Stomach (tissue), 4 donors: ENCODE results near the gene RHOXF2.

Experiments
- POLR2A ChIP-seq, 4 donors: fragments of 450-650 bp; IDR thresholded peaks; one replicate each; pipeline ENCODE4 v1.6.1; 2016; ENCODE audit warnings: antibody characterized with exemption in 4 of 4, control low read depth in 2 of 4, mild to moderate bottlenecking in 1 of 4, moderate library complexity in 1 of 4
- POLR2AphosphoS5 ChIP-seq, 3 donors: sonication (generic); formaldehyde crosslinking; IDR thresholded peaks; one replicate each; pipeline ENCODE4 v1.6.1; 2016; ENCODE audit warnings: antibody characterized with exemption in 3 of 3
- TF ChIP-seq, protein P1 (sequence below), 7 experiments: fragments of 450-650 bp in 4 of 7; fragments of 200-600 bp in 3 of 7; sonication (generic) in 3 of 7; IDR thresholded peaks; one replicate each; pipeline ENCODE4 v1.5.1; 2016 to 2019; ENCODE audit warnings: antibody characterized with exemption in 7 of 7, control low read depth in 2 of 7, mild to moderate bottlenecking in 1 of 7

GRCh38 chrX:120120223-120120622 lies 38.2 kb upstream of the RHOXF2 start:
- TF ChIP-seq, protein P1, sequence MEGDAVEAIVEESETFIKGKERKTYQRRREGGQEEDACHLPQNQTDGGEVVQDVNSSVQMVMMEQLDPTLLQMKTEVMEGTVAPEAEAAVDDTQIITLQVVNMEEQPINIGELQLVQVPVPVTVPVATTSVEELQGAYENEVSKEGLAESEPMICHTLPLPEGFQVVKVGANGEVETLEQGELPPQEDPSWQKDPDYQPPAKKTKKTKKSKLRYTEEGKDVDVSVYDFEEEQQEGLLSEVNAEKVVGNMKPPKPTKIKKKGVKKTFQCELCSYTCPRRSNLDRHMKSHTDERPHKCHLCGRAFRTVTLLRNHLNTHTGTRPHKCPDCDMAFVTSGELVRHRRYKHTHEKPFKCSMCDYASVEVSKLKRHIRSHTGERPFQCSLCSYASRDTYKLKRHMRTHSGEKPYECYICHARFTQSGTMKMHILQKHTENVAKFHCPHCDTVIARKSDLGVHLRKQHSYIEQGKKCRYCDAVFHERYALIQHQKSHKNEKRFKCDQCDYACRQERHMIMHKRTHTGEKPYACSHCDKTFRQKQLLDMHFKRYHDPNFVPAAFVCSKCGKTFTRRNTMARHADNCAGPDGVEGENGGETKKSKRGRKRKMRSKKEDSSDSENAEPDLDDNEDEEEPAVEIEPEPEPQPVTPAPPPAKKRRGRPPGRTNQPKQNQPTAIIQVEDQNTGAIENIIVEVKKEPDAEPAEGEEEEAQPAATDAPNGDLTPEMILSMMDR (IDR thresholded peaks at IDR 0.05) = no peak
- TF ChIP-seq POLR2AphosphoS5 (IDR thresholded peaks at IDR 0.05) (no peak), POLR2A (IDR thresholded peaks at IDR 0.05) (no peak)
